GM10266 (cell line): ENCODE data around the gene DDX10.

Experiments used
- DNase-seq: peaks from one replicate; pipeline ENCODE4 v3.0.0; 2012; ENCODE audit errors: extremely low spot score
- TF ChIP-seq, protein P1 (sequence below): IDR thresholded peaks from 2 replicates; pipeline ENCODE4 v1.5.1; 2012; ENCODE audit warnings: mild to moderate bottlenecking, low read depth; ENCODE audit not compliant: control insufficient read depth, insufficient read depth; ENCODE audit errors: missing control alignments

DDX10 gene

DNA sequence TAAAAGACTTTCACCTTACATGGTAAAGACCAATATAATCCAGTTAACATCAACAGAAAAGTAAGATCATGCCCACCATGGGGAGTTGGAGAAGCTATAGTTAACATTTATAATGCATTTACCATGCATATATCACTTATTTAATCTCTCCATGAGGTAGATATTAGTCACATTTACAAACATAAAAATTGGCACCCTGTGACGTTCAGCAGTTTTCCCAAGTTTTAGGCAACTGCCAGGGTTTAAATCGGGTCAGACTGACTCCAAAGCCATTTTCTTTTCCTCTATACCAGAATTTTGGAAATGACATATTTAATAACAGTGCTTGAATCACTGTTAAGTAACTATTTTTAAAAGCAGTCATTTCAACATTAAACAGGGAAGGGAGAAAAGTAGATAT lies 266.3 kb downstream of the DDX10 start:
- DNase-seq = no peak
- TF ChIP-seq, protein P1, sequence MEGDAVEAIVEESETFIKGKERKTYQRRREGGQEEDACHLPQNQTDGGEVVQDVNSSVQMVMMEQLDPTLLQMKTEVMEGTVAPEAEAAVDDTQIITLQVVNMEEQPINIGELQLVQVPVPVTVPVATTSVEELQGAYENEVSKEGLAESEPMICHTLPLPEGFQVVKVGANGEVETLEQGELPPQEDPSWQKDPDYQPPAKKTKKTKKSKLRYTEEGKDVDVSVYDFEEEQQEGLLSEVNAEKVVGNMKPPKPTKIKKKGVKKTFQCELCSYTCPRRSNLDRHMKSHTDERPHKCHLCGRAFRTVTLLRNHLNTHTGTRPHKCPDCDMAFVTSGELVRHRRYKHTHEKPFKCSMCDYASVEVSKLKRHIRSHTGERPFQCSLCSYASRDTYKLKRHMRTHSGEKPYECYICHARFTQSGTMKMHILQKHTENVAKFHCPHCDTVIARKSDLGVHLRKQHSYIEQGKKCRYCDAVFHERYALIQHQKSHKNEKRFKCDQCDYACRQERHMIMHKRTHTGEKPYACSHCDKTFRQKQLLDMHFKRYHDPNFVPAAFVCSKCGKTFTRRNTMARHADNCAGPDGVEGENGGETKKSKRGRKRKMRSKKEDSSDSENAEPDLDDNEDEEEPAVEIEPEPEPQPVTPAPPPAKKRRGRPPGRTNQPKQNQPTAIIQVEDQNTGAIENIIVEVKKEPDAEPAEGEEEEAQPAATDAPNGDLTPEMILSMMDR = no peak

DNA sequence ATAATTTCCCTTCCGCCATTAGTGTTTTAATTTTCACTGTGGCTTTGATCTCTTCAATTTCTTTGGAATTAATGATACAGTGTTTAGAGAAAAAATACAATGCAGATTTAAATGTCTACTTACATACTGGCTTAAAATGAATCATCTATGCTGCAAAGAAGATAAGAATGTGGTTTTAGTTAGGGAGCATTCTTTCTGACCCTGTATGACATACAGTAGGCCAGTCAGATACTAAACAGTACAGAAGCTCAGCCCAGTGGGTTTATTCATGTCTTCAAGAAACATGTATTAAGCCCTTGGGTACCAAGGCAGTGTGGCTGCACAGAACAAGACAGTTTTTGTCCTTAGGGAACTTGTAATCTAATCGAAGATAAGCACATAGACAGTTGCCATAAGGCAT lies 268.8 kb downstream of the DDX10 start:
- TF ChIP-seq, protein P1 = no peak
- DNase-seq = no peak

DNA sequence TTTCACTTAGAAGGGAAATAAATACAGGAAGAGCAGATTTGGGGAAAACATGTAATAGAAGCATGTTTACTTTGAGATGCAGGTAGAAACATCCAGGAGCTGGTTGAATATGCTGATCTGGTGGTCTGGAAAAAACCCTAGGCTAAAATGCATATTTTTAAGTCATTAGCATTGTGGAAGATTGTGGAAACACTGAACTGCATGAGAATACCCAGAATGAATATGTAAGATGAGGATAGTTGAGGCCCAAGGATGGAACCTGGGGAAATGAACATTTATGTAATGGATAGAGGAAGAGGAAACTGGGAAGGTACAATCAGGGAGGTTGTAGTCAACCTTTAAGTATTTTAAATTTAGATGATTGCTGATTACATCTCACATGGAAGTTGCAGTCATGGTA lies 269.4 kb downstream of the DDX10 start:
- DNase-seq = no peak
- TF ChIP-seq, protein P1 = no peak

DNA sequence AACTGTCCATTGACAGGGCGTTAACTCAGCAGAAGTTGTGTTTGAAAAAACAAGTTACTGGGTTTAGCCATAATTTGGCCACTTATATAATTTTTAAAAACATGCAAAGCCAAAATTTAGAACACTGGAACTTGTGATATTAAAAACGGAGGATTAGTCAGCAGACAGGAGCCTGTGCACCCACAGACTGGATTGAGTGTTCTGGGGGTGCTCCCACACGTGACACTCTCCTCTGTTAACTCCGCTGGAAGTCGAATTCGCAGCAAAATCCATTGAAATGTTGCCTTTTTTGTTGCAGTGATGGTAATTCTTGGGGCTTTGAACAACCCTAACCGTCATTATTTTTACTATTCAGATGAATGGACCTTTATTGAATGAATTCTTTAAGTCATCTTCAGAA lies 269.8 kb downstream of the DDX10 start:
- no peak for DNase-seq
- TF ChIP-seq, protein P1 = no peak

DNA sequence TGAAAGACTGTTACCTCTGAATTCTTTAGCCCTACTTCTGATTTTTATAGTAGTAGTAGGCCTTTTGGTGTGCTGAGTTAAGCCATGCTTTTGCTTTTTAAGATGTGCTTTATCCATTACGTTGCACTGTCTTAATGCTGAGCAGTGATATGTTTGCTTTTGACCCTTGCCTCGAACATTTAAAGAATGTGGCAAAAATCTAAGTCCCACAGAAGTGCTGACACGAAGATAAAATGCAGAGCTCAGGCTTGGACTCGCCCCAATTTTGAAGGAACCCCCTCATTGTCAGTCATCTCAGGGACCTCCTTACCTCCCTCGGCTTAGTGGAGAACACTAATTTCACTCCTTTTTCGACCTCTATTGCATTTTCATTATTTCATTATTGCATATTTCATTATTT lies 272.9 kb downstream of the DDX10 start:
- TF ChIP-seq, protein P1 = no peak
- DNase-seq = no peak

DNA sequence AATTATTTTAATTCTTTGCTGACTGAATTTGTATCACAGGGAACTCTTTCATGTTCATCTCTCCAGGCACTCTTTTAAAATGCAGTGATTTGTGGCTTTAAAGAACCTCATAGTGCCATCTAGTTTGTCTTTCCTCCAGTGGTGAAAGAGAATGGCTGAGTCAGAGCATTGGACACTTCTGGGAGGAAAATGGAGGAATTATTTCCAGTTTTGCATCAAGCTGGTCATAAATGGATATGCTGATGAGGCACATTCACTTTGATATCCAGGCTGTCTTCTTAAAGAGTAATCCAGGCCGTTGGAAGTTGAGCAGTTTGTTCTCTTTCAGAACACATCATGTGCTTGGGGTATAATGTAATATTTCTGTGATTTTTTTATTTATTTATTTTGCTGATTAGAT lies 273.7 kb downstream of the DDX10 start:
- TF ChIP-seq, protein P1 = no peak
- DNase-seq = no peak

DNA sequence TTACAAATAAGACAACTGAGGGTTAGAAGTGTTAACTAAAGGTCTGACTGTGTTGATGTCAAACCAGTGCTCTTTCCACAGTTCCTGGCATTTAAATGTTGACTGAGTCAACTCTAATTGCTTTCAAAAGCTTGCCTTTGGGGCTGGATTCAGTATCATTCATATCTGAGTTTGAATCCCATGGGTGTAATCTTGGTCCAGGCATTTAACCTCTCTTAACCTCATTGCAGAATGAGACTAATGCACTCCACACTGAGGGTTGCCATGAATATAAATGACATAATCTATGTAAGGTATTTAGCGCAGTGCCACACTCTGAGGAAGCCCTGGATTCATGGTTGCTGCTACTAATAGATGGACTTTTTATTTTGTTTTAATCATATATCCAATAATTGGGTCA lies 274.3 kb downstream of the DDX10 start:
- TF ChIP-seq, protein P1 = no peak

DNA sequence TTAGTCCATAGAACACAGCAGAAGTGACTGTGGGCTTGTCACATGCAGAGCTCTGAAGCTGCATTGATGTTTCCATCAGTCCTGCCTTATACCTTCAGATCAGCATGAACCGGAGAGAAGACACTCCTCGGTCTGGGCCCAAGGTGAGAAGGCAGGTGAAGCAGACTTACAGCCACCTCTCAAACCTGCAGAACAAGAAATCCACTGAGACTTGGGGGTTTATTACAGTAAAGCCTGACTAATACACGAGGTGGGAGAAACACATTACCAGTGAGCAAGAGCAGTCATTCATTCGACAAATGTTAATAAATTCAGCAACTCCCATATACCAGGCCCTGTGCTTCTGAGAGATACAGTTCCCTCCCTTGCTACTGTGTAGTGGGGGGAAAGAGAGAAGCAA lies 279.0 kb downstream of the DDX10 start:
- TF ChIP-seq, protein P1 = no peak

More for the DNA sequence above, 274.3 kb downstream of the DDX10 start:
- no peak for DNase-seq

More for the DNA sequence above, 279.0 kb downstream of the DDX10 start:
- DNase-seq = no peak
